Activated CD4-positive, alpha-beta T cell treated with anti-CD3 and anti-CD28 coated beads, Interleukin-2, Interleukin-6, amounts not matched to agents 100 ng/mL and 50 ng/mL, durations not matched to agents 16 hours and 8 hours (primary cell): Measurements from ENCODE around the gene MSGN1.
A peak's percentile ranks its signal among the peaks of the same experiment; 100 is the strongest.

ENCODE experiments used
- DNase-seq: peaks from one replicate; pipeline ENCODE4 v3.0.0-alpha.2; 2020

MSGN1 gene

GRCh38 chr2:17816396-17817245, at the start of gene MSGN1:
Gene MSGN1 (plus strand): TSS chr2:17816460. CDS start chr2:17816519, 59 bp downstream.
- no peak for DNase-seq

- no peak for DNase-seq
These were observed 47.4 kb upstream of the MSGN1 start for GRCh38 chr2:17768894-17769293.

GRCh38 chr2:17771956-17772355, 44.3 kb upstream of the MSGN1 start:
- no peak for DNase-seq

GRCh38 chr2:17772532-17772931, 43.7 kb upstream of the MSGN1 start:
- no peak for DNase-seq

GRCh38 chr2:17780546-17780945, 35.7 kb upstream of the MSGN1 start:
- no peak for DNase-seq

GRCh38 chr2:17781482-17781881, 34.8 kb upstream of the MSGN1 start:
- no peak for DNase-seq

GRCh38 chr2:17786727-17787126, 29.5 kb upstream of the MSGN1 start:
- no peak for DNase-seq

GRCh38 chr2:17788773-17789172, 27.5 kb upstream of the MSGN1 start:
- no peak for DNase-seq

GRCh38 chr2:17790536-17790935, 25.7 kb upstream of the MSGN1 start:
- peak; percentile 41 for DNase-seq

GRCh38 chr2:17791121-17791816, 25.0 kb upstream of the MSGN1 start:
- no peak for DNase-seq

- no peak for DNase-seq
These were observed 24.5 kb upstream of the MSGN1 start for GRCh38 chr2:17791817-17792130.

- DNase-seq, result peak; percentile 53
These were observed 23.7 kb upstream of the MSGN1 start for GRCh38 chr2:17792515-17792914.

- no peak for DNase-seq
These were observed 23.0 kb upstream of the MSGN1 start for GRCh38 chr2:17793296-17793695.

GRCh38 chr2:17793803-17794354, 22.4 kb upstream of the MSGN1 start:
- DNase-seq, result peak; percentile 23

GRCh38 chr2:17795309-17795708, 21.0 kb upstream of the MSGN1 start:
- DNase-seq, result no peak

- no peak for DNase-seq
These were observed 17.9 kb upstream of the MSGN1 start for GRCh38 chr2:17798338-17798737.

GRCh38 chr2:17799301-17800120, 16.7 kb upstream of the MSGN1 start:
- no peak for DNase-seq

GRCh38 chr2:17800219-17800618, 16.0 kb upstream of the MSGN1 start:
- no peak for DNase-seq

GRCh38 chr2:17800693-17801458, 15.4 kb upstream of the MSGN1 start:
- no peak for DNase-seq

- DNase-seq, result no peak
These were observed 12.8 kb upstream of the MSGN1 start for GRCh38 chr2:17803497-17803896.

GRCh38 chr2:17804358-17804757, 11.9 kb upstream of the MSGN1 start:
- no peak for DNase-seq

- no peak for DNase-seq
These were observed 11.1 kb upstream of the MSGN1 start for GRCh38 chr2:17805166-17805565.
